H1 (cell line): Measurements from ENCODE around the gene MAN2A1. TPM values are rescaled to one million over a fixed set of nuclear protein-coding genes. Genes with fewer than 3 reads are reported as not detected.

Source experiments
- CTCF ChIA-PET: fragments of 300-600 bp; sonication (Branson Sonifier 250); formaldehyde crosslinking; loops from one replicate; lab custom pipeline; 2021; ENCODE audit not compliant: partially characterized antibody; lab: Charles Lee
- POLR2A ChIA-PET: fragments of 300-600 bp; sonication (Branson Sonifier 250); formaldehyde crosslinking; loops from one replicate; lab custom pipeline; 2021; ENCODE audit warnings: inconsistent platforms; ENCODE audit not compliant: partially characterized antibody; lab: Charles Lee
- DNase-seq, 2 experiments: peaks; one replicate each; pipeline versions ENCODE4 v3.0.0 to v3.0.0-alpha.2; 2010 to 2022; ENCODE audit warnings: low spot score in 2 of 2, low read depth in 1 of 2, mixed read lengths in 1 of 2
- FAIRE-seq: peaks from 2 replicates; lab custom pipeline; 2011; peaks lifted over from hg19 to GRCh38; lab: Jason Lieb, UNC
- H2AFZ ChIP-seq: 2 replicates; pipeline ENCODE4 v1.8.1; 2012; ENCODE audit warnings: low read length, inconsistent platforms
- H2AK5ac ChIP-seq: 2 replicates; pipeline ENCODE4 v1.6.1; 2013; ENCODE audit warnings: low read depth, low read length
- H2BK120ac ChIP-seq: replicated peaks from 2 replicates; pipeline ENCODE3; 2013; ENCODE audit warnings: low read depth, low read length, inconsistent platforms
- H2BK12ac ChIP-seq: 2 replicates; pipeline ENCODE4 v1.6.1; 2013; ENCODE audit warnings: low read depth, low read length
- H2BK15ac ChIP-seq: 2 replicates; pipeline ENCODE4 v1.6.1; 2013; ENCODE audit warnings: low read length
- H2BK20ac ChIP-seq: 2 replicates; pipeline ENCODE4 v1.6.1; 2013; ENCODE audit warnings: low read length
- H2BK5ac ChIP-seq: 2 replicates; pipeline ENCODE4 v1.6.1; 2013; ENCODE audit warnings: low read depth, low read length
- H3K14ac ChIP-seq: 2 replicates; pipeline ENCODE4 v1.6.1; 2013; ENCODE audit warnings: inconsistent platforms; ENCODE audit not compliant: insufficient read length
- H3K18ac ChIP-seq: 2 replicates; pipeline ENCODE4 v1.6.1; 2013; ENCODE audit warnings: low read length; ENCODE audit errors: extremely low read depth
- H3K23ac ChIP-seq: 2 replicates; pipeline ENCODE4 v1.6.1; 2013; ENCODE audit warnings: inconsistent platforms; ENCODE audit not compliant: insufficient read length
- H3K23me2 ChIP-seq: 2 replicates; pipeline ENCODE4 v1.6.1; 2013; ENCODE audit warnings: low read depth, low read length
- H3K27ac ChIP-seq: 2 replicates; pipeline ENCODE4 v1.6.1; 2011; ENCODE audit warnings: low read depth, low read length, inconsistent platforms
- H3K27me3 ChIP-seq, 4 experiments: replicated peaks in 1 of 4; 1 replicate in 1 of 4; 2 replicates in 3 of 4; pipeline versions ENCODE4 v1.6.1 to v1.8.1; 2011 to 2013; ENCODE audit warnings: low read length in 3 of 4, mild to moderate bottlenecking in 3 of 4, inconsistent platforms in 2 of 4, mixed read lengths in 2 of 4, moderate library complexity in 1 of 4; ENCODE audit not compliant: control insufficient read depth in 3 of 4, insufficient read depth in 3 of 4; ENCODE audit errors: extremely low read depth in 1 of 4
- H3K36me3 ChIP-seq, 4 experiments: 2 replicates each; pipeline versions ENCODE4 v1.6.1 to v1.8.1; 2011 to 2013; ENCODE audit warnings: mild to moderate bottlenecking in 4 of 4, low read length in 3 of 4, moderate library complexity in 2 of 4, control low read depth in 1 of 4, inconsistent platforms in 1 of 4; ENCODE audit not compliant: insufficient read depth in 4 of 4, control insufficient read depth in 2 of 4
- H3K4ac ChIP-seq: replicated peaks from 2 replicates; pipeline ENCODE3; 2013; ENCODE audit warnings: low read length, low read depth, mixed read lengths, inconsistent platforms; ENCODE audit not compliant: insufficient read length
- H3K4me1 ChIP-seq, 4 experiments: replicated peaks in 1 of 4; 1 replicate in 1 of 4; 2 replicates in 3 of 4; pipeline versions ENCODE4 v1.6.1 to v1.8.1; 2011 to 2013; ENCODE audit warnings: low read length in 3 of 4, inconsistent platforms in 2 of 4, mixed read lengths in 1 of 4; ENCODE audit not compliant: insufficient read depth in 4 of 4, control insufficient read depth in 3 of 4
- H3K4me2 ChIP-seq, 2 experiments: 2 replicates each; pipeline versions ENCODE4 v1.6.1 to v1.8.1; 2011 to 2013; ENCODE audit warnings: low read depth in 2 of 2, low read length in 2 of 2, control low read depth in 1 of 2, inconsistent platforms in 1 of 2, mild to moderate bottlenecking in 1 of 2; ENCODE audit not compliant: insufficient read depth in 1 of 2
- H3K4me3 ChIP-seq, 4 experiments: fragments of 200-600, 300-600 bp in 1 of 4; sonication (generic), shearing (Covaris generic), sonication (Bioruptor Twin) in 1 of 4; 2 replicates each; pipeline versions ENCODE4 v1.5.1 to v1.8.1; 2011 to 2016; ENCODE audit warnings: low read length in 4 of 4, low read depth in 3 of 4, control low read depth in 2 of 4, inconsistent platforms in 2 of 4, mild to moderate bottlenecking in 2 of 4, mixed read lengths in 1 of 4, moderate library complexity in 1 of 4; ENCODE audit not compliant: insufficient read depth in 2 of 4; ENCODE audit errors: extremely low read depth in 1 of 4
- H3K56ac ChIP-seq: replicated peaks from 2 replicates; pipeline ENCODE3; 2013; ENCODE audit warnings: low read depth, mild to moderate bottlenecking, mixed read lengths, low read length, inconsistent platforms; ENCODE audit not compliant: insufficient read length
- H3K79me1 ChIP-seq: 2 replicates; pipeline ENCODE4 v1.6.1; 2013; ENCODE audit warnings: low read depth, low read length, control low read depth
- H3K79me2 ChIP-seq, 2 experiments: 2 replicates each; pipeline versions ENCODE4 v1.6.1 to v1.8.1; 2012 to 2013; ENCODE audit warnings: low read length in 2 of 2, mild to moderate bottlenecking in 2 of 2, inconsistent platforms in 1 of 2; ENCODE audit not compliant: insufficient read depth in 2 of 2, control insufficient read depth in 1 of 2
- H3K9ac ChIP-seq, 4 experiments: replicated peaks in 1 of 4; 1 replicate in 1 of 4; 2 replicates in 3 of 4; pipeline versions ENCODE4 v1.6.1 to v1.8.1; 2011 to 2013; ENCODE audit warnings: low read depth in 3 of 4, low read length in 3 of 4, control low read depth in 2 of 4, mild to moderate bottlenecking in 2 of 4, moderate library complexity in 2 of 4, inconsistent platforms in 1 of 4; ENCODE audit errors: extremely low read depth in 1 of 4
- H3K9me3 ChIP-seq, 2 experiments: 2 replicates each; pipeline versions ENCODE4 v1.6.1 to v1.8.1; 2012 to 2013; ENCODE audit warnings: mild to moderate bottlenecking in 2 of 2, moderate library complexity in 2 of 2, control low read depth in 1 of 2, inconsistent platforms in 1 of 2, low read depth in 1 of 2, low read length in 1 of 2, mixed read lengths in 1 of 2; ENCODE audit not compliant: insufficient read depth in 2 of 2
- H4K20me1 ChIP-seq, 2 experiments: replicated peaks in 1 of 2; 2 replicates each; pipeline versions ENCODE3 to v1.8.1; 2011 to 2013; ENCODE audit warnings: inconsistent platforms in 2 of 2, low read length in 2 of 2, mild to moderate bottlenecking in 1 of 2; ENCODE audit not compliant: insufficient read depth in 2 of 2, control insufficient read depth in 1 of 2
- H4K5ac ChIP-seq: 2 replicates; pipeline ENCODE4 v1.6.1; 2013; ENCODE audit warnings: low read length, low read depth, mixed read lengths, inconsistent platforms; ENCODE audit not compliant: insufficient read length
- H4K8ac ChIP-seq: 2 replicates; pipeline ENCODE4 v1.8.0; 2013; ENCODE audit warnings: mild to moderate bottlenecking, moderate library complexity, low read length, inconsistent platforms; ENCODE audit not compliant: insufficient read depth; ENCODE audit errors: extremely low read depth
- H4K91ac ChIP-seq: replicated peaks from 2 replicates; pipeline ENCODE3; 2013; ENCODE audit warnings: low read length, mixed read lengths, inconsistent platforms; ENCODE audit not compliant: insufficient read length
- CREB1 ChIP-seq: IDR thresholded peaks from 2 replicates; pipeline ENCODE4 v1.6.1; 2012; ENCODE audit warnings: inconsistent platforms
- NANOG ChIP-seq: IDR thresholded peaks from 2 replicates; pipeline ENCODE4 v1.6.1; 2011; ENCODE audit warnings: low read length, low read depth, mild to moderate bottlenecking, inconsistent platforms; ENCODE audit not compliant: insufficient read depth, poor library complexity, severe bottlenecking
- SAP30 ChIP-seq: fragments of 300-600 bp; sonication (generic); IDR thresholded peaks from 2 replicates; pipeline ENCODE4 v1.7.1; 2012; ENCODE audit warnings: low read length, moderate library complexity, mild to moderate bottlenecking, inconsistent platforms; ENCODE audit not compliant: insufficient read depth, insufficient replicate concordance
- SIN3A ChIP-seq, 2 experiments: IDR thresholded peaks in 1 of 2; conservative IDR thresholded peaks in 1 of 2; 2 replicates each; pipeline ENCODE4 v1.6.1; 2011 to 2012; ENCODE audit warnings: low read length in 2 of 2, improper control_type of control experiment in 1 of 2, low read depth in 1 of 2, mild to moderate bottlenecking in 1 of 2
- SP1 ChIP-seq: IDR thresholded peaks from 2 replicates; pipeline ENCODE4 v1.6.1; 2011; ENCODE audit warnings: low read depth, low read length
- SRF ChIP-seq: IDR thresholded peaks from 2 replicates; pipeline ENCODE4 v1.6.1; 2011; ENCODE audit warnings: mild to moderate bottlenecking, low read depth, low read length, moderate library complexity
- WGBS, 2 experiments: shearing (Covaris generic) in 1 of 2; methylation state at CpG; one replicate each; pipeline versions ENCODE4 v1.1.6 to v1.1.7; 2013 to 2015; ENCODE audit warnings: low lambda C conversion rate in 2 of 2, mixed read lengths in 2 of 2, inconsistent platforms in 1 of 2, low coverage in 1 of 2, missing lambda C conversion rate in 1 of 2; ENCODE audit not compliant: insufficient replicate concordance in 2 of 2, insufficient coverage in 1 of 2, insufficient read length in 1 of 2; ENCODE audit errors: extremely low coverage in 1 of 2, missing lambda C conversion rate in 1 of 2; 5-methylcytosine and 5-hydroxymethylcytosine counted together
- polyA plus RNA-seq, 7 experiments: library from polyadenylated mRNA; depleted of rRNA in 3 of 7; stranded (reverse) in 5 of 7; unstranded in 2 of 7; fragments of >200 nt in 5 of 7; fragments of 200-250 nt in 2 of 7; gene quantifications; 1 replicate in 5 of 7; 2 replicates in 1 of 7; 4 replicates in 1 of 7; pipeline versions ENCODE4 v1.2.1 to v1.2.3, GENCODE V29; 2011 to 2013; ENCODE audit warnings: missing spikeins in 2 of 7, mixed read lengths in 2 of 7
- total RNA-seq: library from RNA; stranded (reverse); fragmentation: NEBNext Ultra II Directional; extraction: Animal tissue kit (Norgen Biotek cat#: 25700); gene quantifications from 2 replicates; pipeline ENCODE4 v1.2.1, GENCODE V29; 2021

Gene MAN2A1
- total and polyA plus RNA-seq, 2 of the 8 experiments (the other 6 are each of a cell fraction or from before 2014, with no cell fraction given): 29.1 to 102 TPM

- no peak overlapping the region for H2AK5ac ChIP-seq
- H4K20me1 ChIP-seq: no peaks in the 10 kb centered on the region
- H3K56ac ChIP-seq: no peak overlapping the region
- no peak overlapping the region for H3K23ac ChIP-seq
- H3K79me2 ChIP-seq: no peaks in the 10 kb centered on the region
- H4K91ac ChIP-seq: no peak overlapping the region
- no peaks in the 10 kb centered on the region; a peak in 1 of 8 replicates for H3K36me3 ChIP-seq
- H3K18ac ChIP-seq: no peak overlapping the region
- H3K79me1 ChIP-seq: no peaks in the 10 kb centered on the region
- no peak for FAIRE-seq
- H4K5ac ChIP-seq: no peak overlapping the region
- TF ChIP-seq SP1 (no peak), SRF (no peak), CREB1 (no peak), SAP30 (no peak), NANOG (no peak), SIN3A (conservative IDR thresholded peaks at IDR 0.05 in 1 of 2, IDR thresholded peaks at IDR 0.05 in 1 of 2; ENCODE audit: low read depth in 1 of 2, low read length in 2 of 2) (no peak)
- H2BK5ac ChIP-seq: no peak overlapping the region
- H3K27me3 ChIP-seq: no peaks in the 10 kb centered on the region
- no peak overlapping the region for H3K14ac ChIP-seq
- H3K4ac ChIP-seq: no peak overlapping the region
- POLR2A ChIA-PET: interaction anchor here (1.7 kb wide), 1 partner anchor 14 kb away, joined by 5 read pairs; the partner anchor contains the start of gene MAN2A1
- no peak overlapping the region for H2BK12ac ChIP-seq
- no peak overlapping the region for H3K4me3 ChIP-seq
- no peak overlapping the region for H2BK20ac ChIP-seq
- H3K9ac ChIP-seq: no peak overlapping the region
- H3K9me3 ChIP-seq: no peaks in the 10 kb centered on the region
- no peak overlapping the region for H3K27ac ChIP-seq
- no peak overlapping the region for H2BK120ac ChIP-seq
- 93% methylated on average over 4 of the region's 4 CpGs; no CpG with 5 or more reads in 1 of the 2 experiments for WGBS, 2 experiments
- no peak overlapping the region for H4K8ac ChIP-seq
- CTCF ChIA-PET: interaction anchor here (0.7 to 4.2 kb wide), 3 partner anchors 14 to 160 kb away, joined by 3 to 37 read pairs (median 3); partner anchors contain the start of gene MAN2A1
- no peaks in the 10 kb centered on the region for H3K23me2 ChIP-seq
- H3K4me1 ChIP-seq: no peaks in the 10 kb centered on the region; a peak in 1 of 7 replicates
- no peak for DNase-seq
- H3K4me2 ChIP-seq: no peak overlapping the region
- H2AFZ ChIP-seq: no peak overlapping the region
- H2BK15ac ChIP-seq: no peak overlapping the region
Observed at GRCh38 chr5:109674596-109674995, 15.1 kb upstream of the MAN2A1 start.
